DOHH2 (cell line): ENCODE measurements around the gene DIP2C.

ENCODE experiments used
- CTCF ChIP-seq: fragments of 200-600 bp; sonication (generic); IDR thresholded peaks from one replicate; pipeline ENCODE4 v1.5.1; 2014; ENCODE audit warnings: antibody characterized with exemption, mild to moderate bottlenecking, low read depth, low read length; ENCODE audit not compliant: poor library complexity, severe bottlenecking
- EZH2phosphoT487 ChIP-seq: fragments of 200-600 bp; sonication (generic); IDR thresholded peaks from 2 replicates; pipeline ENCODE4 v1.6.1; 2017; ENCODE audit warnings: borderline replicate concordance, mild to moderate bottlenecking, antibody characterized with exemption, low read length, moderate library complexity, mixed read lengths

GRCh38 chr10:289581-289980 is 399.9 kb downstream of the DIP2C start:
- TF ChIP-seq CTCF = no peak
- TF ChIP-seq EZH2phosphoT487 = no peak
